Adrenal gland (tissue), 12 donors: Measurements from ENCODE around the gene CDK6. TPM values are rescaled to one million over a fixed set of nuclear protein-coding genes. Genes with fewer than 3 reads are reported as not detected.

Experiments
- DNase-seq, 7 donors: peaks; one replicate each; pipeline ENCODE4 v3.0.0-alpha.2; 2019 to 2020
- H3K27ac ChIP-seq, 5 donors: fragments of 200-600 bp; sonication (generic) in 4 of 5; 1 replicate in 3 of 5; 2 replicates in 2 of 5; pipeline versions ENCODE4 v1.5.1 to v1.8.0; 2016 to 2020; ENCODE audit warnings: mild to moderate bottlenecking in 1 of 5
- H3K27me3 ChIP-seq: fragments of 200-600 bp; 2 replicates; pipeline ENCODE4 v1.8.0; 2021
- H3K36me3 ChIP-seq, 2 donors: fragments of 200-600 bp; replicated peaks in 1 of 2; 1 replicate in 1 of 2; 2 replicates in 1 of 2; pipeline versions ENCODE4 v1.5.1 to v1.8.0; 2018 to 2022
- H3K4me1 ChIP-seq, 2 donors: fragments of 200-600 bp; replicated peaks in 1 of 2; 1 replicate in 1 of 2; 2 replicates in 1 of 2; pipeline versions ENCODE4 v1.5.1 to v1.8.0; 2018 to 2021
- H3K4me3 ChIP-seq, 4 donors: fragments of 200-600 bp; sonication (generic) in 3 of 4; one replicate each; pipeline ENCODE4 v1.5.1; 2016 to 2018
- H3K9me3 ChIP-seq, 3 donors: fragments of 200-600 bp; sonication (generic) in 1 of 3; replicated peaks in 1 of 3; 1 replicate in 2 of 3; 2 replicates in 1 of 3; pipeline versions ENCODE4 v1.5.1 to v1.8.0; 2016 to 2021
- POLR2A ChIP-seq, 2 donors: fragments of 450-650 bp; IDR thresholded peaks; one replicate each; pipeline ENCODE4 v1.6.1; 2017; ENCODE audit warnings: antibody characterized with exemption in 2 of 2, mild to moderate bottlenecking in 2 of 2, moderate library complexity in 1 of 2
- WGBS, 4 donors: extraction: QIAGEN DNeasy Blood & Tissue Kit in 2 of 4; methylation state at CpG; one replicate each; pipeline versions ENCODE4 v1.1.5 to v1.1.7; 2013 to 2017; 5-methylcytosine and 5-hydroxymethylcytosine counted together
- intact Hi-C, 2 donors: fragments of 100-400 bp; cut with DNase I; formaldehyde crosslinking; loops; one replicate each; pipeline versions ENCODE4 v1.14.1 to v1.15.0; 2022 to 2023
- polyA plus RNA-seq, 3 donors: library from polyadenylated mRNA; stranded (reverse); fragments of 200-250 nt in 2 of 3; fragments of 350-450 nt in 1 of 3; fragmentation: Illumina TruSeq in 1 of 3; extraction: RNeasy Lipid Tissue Mini Kit (QIAGEN cat#74804) in 1 of 3; gene quantifications; one replicate each; pipeline ENCODE4 v1.2.3, GENCODE V29; 2013 to 2014
- total RNA-seq, 9 donors: library from RNA; depleted of rRNA in 4 of 9; stranded (reverse); fragments of >200 nt in 4 of 9; fragments of 120-200 nt in 1 of 9; fragmentation: NEBNext Ultra II Directional in 1 of 9; extraction: Animal tissue kit (Norgen Biotek cat#: 25700) in 1 of 9; gene quantifications; one replicate each; pipeline versions ENCODE4 v1.1.0 to v1.2.4, GENCODE V29; 2013 to 2023
- TF ChIP-seq, protein P1 (sequence below), 6 experiments: fragments of 450-650 bp in 4 of 6; fragments of 200-600 bp in 2 of 6; sonication (generic) in 1 of 6; IDR thresholded peaks; 1 replicate in 5 of 6; 2 replicates in 1 of 6; pipeline versions ENCODE4 v1.5.1 to v1.8.0; 2016 to 2021; ENCODE audit warnings: antibody characterized with exemption in 6 of 6, mild to moderate bottlenecking in 2 of 6, moderate library complexity in 1 of 6
- donor health status: healthy with polysubstance abuse.
- donor health status: Bipolar disorder and iron deficiency.
- donor health status: DM: yes; HTN: yes; CAD: no.
- donor health status: DM: no; HTN: no; CAD: no.
- donor health status: DM: no; HTN: no; CAD: no.
- donor health status: DM: yes; HTN: yes; CAD: no.

The CDK6 gene
- total and polyA plus RNA-seq, 12 donors = 2.5 to 151 (median 33.4) TPM

DNA sequence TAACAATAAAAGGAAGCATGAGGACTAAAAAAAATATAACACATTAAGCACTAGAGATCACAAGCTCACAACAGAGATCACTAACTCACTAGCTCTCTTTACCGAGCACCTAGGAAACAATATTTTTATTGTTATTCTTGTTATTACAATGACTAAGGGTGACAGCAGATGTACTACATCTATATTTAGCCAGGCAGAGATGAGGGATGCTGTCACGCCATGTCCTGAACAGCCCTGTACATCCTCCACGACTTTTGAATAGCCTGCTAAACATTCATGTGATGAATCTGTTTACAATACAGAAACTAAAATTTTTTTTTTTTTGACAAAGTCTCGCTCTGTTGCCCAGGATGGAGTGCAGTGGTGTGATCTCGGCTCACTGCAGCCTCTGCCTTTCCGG lies 268.9 kb downstream of the CDK6 start:
- no peaks in the 10 kb centered on the region for H3K4me1 ChIP-seq
- H3K4me3 ChIP-seq = no peak overlapping the region
- TF ChIP-seq, protein P1, sequence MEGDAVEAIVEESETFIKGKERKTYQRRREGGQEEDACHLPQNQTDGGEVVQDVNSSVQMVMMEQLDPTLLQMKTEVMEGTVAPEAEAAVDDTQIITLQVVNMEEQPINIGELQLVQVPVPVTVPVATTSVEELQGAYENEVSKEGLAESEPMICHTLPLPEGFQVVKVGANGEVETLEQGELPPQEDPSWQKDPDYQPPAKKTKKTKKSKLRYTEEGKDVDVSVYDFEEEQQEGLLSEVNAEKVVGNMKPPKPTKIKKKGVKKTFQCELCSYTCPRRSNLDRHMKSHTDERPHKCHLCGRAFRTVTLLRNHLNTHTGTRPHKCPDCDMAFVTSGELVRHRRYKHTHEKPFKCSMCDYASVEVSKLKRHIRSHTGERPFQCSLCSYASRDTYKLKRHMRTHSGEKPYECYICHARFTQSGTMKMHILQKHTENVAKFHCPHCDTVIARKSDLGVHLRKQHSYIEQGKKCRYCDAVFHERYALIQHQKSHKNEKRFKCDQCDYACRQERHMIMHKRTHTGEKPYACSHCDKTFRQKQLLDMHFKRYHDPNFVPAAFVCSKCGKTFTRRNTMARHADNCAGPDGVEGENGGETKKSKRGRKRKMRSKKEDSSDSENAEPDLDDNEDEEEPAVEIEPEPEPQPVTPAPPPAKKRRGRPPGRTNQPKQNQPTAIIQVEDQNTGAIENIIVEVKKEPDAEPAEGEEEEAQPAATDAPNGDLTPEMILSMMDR (IDR thresholded peaks at IDR 0.05) = no peak
- no peak for TF ChIP-seq POLR2A (IDR thresholded peaks at IDR 0.05)
- no peaks in the 10 kb centered on the region for H3K27me3 ChIP-seq
- H3K9me3 ChIP-seq = no peaks in the 10 kb centered on the region
- H3K27ac ChIP-seq = no peak overlapping the region
- DNase-seq = no peak
- 89 to 94% (median 92%) methylated on average over 6 of the region's 6 CpGs for WGBS, 4 donors
- peaks cover 0 to 71% of the 10 kb centered on the region in 2 donors for H3K36me3 ChIP-seq
- intact Hi-C loops = no loop called here

DNA sequence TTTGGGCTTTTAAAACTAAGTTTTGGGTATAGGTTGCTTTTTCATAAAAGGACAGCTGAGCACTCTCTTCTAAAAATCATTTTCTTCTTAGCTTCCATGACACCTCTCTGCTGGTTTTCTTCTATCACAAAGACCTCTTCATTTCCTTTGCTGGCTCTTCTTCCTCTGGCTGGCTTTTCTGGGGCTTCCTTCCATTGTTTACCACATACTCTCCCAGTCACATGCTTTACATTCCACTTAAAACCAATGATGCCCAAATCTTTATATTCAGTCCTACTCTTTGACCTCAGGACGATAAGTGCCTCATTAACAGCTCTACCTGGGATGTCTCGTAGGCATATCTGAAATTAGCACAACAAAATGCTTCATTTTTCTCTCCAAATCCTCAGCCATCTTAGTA lies 273.0 kb downstream of the CDK6 start:
- DNase-seq = no peak
- H3K36me3 ChIP-seq = peaks cover 0 to 58% of the 10 kb centered on the region in 2 donors
- no peaks in the 10 kb centered on the region for H3K9me3 ChIP-seq
- no peaks in the 10 kb centered on the region for H3K27me3 ChIP-seq
- no peaks in the 10 kb centered on the region for H3K4me1 ChIP-seq
- no peak overlapping the region for H3K4me3 ChIP-seq
- intact Hi-C loops = no loop called here
- TF ChIP-seq POLR2A (IDR thresholded peaks at IDR 0.05) = no peak
- TF ChIP-seq, protein P1 (IDR thresholded peaks at IDR 0.05) = no peak
- no peak overlapping the region for H3K27ac ChIP-seq
- WGBS, 4 donors = 88 to 98% (median 89%) methylated on average over 2 of the region's 2 CpGs

DNA sequence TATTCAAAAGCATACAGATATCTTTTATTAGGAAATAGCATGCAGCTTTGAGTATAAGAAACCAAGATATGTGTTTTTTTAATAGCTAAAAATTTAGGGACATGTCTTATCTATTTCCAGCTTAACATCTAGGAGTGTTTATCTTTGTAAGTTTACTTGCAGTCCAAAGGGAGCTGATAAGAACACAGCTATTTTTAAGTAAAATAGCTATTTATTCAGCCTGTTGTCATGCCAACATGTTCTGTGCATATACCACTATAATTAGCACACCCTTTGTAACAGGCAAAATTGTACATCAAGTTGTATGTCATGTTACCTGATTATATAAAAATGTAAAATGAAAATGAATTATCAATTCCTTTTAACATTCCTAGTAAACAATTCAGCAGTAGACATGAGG lies 275.8 kb downstream of the CDK6 start:
- no peak overlapping the region for H3K4me3 ChIP-seq
- H3K9me3 ChIP-seq = no peaks in the 10 kb centered on the region
- TF ChIP-seq, protein P1 (IDR thresholded peaks at IDR 0.05) = no peak
- TF ChIP-seq POLR2A (IDR thresholded peaks at IDR 0.05) = no peak
- no peaks in the 10 kb centered on the region for H3K27me3 ChIP-seq
- intact Hi-C loops = no loop called here
- no peaks in the 10 kb centered on the region for H3K4me1 ChIP-seq
- DNase-seq = no peak
- peaks cover 0 to 32% of the 10 kb centered on the region in 2 donors for H3K36me3 ChIP-seq
- H3K27ac ChIP-seq = no peak overlapping the region

DNA sequence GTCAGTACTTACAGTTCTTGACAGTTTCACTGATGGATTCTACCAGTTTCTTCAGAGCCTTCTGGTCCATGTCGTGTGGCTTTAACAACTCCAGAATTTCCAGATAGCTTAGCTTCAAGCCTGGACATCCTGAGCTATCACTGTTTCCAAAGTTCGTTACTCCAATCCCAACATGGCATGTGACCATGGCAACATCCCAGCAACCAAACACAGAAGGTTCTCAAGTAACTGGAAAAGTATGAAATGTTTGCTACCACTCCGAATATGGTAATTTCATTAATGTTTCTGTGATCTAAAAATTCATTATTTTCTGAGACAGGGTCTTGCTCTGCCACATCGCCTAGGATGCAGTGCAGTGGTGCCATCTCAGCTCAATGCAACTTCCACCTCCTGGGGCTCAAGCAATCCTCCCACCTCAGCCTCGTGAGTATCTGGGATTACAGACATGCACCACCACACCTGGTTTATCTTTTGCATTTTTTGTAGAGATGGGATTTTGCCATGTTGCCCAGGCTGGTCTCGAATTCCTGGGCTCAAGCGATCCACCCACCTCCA lies 278.5 kb downstream of the CDK6 start:
- no peak overlapping the region for H3K27ac ChIP-seq
- TF ChIP-seq, protein P1 (IDR thresholded peaks at IDR 0.05) = no peak
- no peak for TF ChIP-seq POLR2A (IDR thresholded peaks at IDR 0.05)
- intact Hi-C loops = no loop called here
- no peak for DNase-seq
- H3K9me3 ChIP-seq = no peaks in the 10 kb centered on the region
- WGBS, 4 donors = 89 to 95% (median 94%) methylated on average over 7 of the region's 7 CpGs
- H3K4me3 ChIP-seq = no peak overlapping the region
- H3K36me3 ChIP-seq = peaks cover 0 to 10% of the 10 kb centered on the region in 2 donors
- no peaks in the 10 kb centered on the region for H3K4me1 ChIP-seq
- H3K27me3 ChIP-seq = no peaks in the 10 kb centered on the region
